HepG2 (cell line): ENCODE data around the gene MIA2. TPM values are rescaled to one million over a fixed set of nuclear protein-coding genes. Genes with fewer than 3 reads are reported as not detected.

Experiments
- FOSL2 ChIP-seq: sonication (generic); formaldehyde crosslinking; IDR thresholded peaks from 2 replicates; pipeline ENCODE4 v1.4.0; 2020; ENCODE audit warnings: missing genetic modification reagents
- FOXM1 ChIP-seq: sonication (generic); formaldehyde crosslinking; IDR thresholded peaks from 2 replicates; pipeline ENCODE4 v1.5.0; 2020; ENCODE audit warnings: missing genetic modification reagents
- MBNL3 ChIP-seq: fragments of 250-450 bp; sonication (Bioruptor Pico); conservative IDR thresholded peaks from 2 replicates; pipeline ENCODE4 v1.8.0; 2022; ENCODE audit warnings: mild to moderate bottlenecking, inconsistent platforms
- MIER3 ChIP-seq: IDR thresholded peaks from 2 replicates; pipeline ENCODE4 v1.6.1; 2016; ENCODE audit warnings: missing compliant biosample characterization, borderline replicate concordance
- MXD1 ChIP-seq: sonication (generic); formaldehyde crosslinking; IDR thresholded peaks from 2 replicates; pipeline ENCODE4 v1.4.0; 2020; ENCODE audit warnings: mild to moderate bottlenecking, missing genetic modification reagents
- MYC ChIP-seq: sonication (generic); formaldehyde crosslinking; IDR thresholded peaks from 2 replicates; pipeline ENCODE4 v1.9.0; 2021; ENCODE audit warnings: missing genetic modification reagents, borderline replicate concordance
- NR3C1 ChIP-seq: sonication (generic); formaldehyde crosslinking; IDR thresholded peaks from 2 replicates; pipeline ENCODE4 v1.4.0; 2020; ENCODE audit warnings: missing genetic modification reagents
- PITX1 ChIP-seq: sonication (generic); formaldehyde crosslinking; IDR thresholded peaks from 2 replicates; pipeline ENCODE4 v1.5.1; 2020; ENCODE audit warnings: mild to moderate bottlenecking, missing genetic modification reagents
- POLR2A ChIP-seq, 2 experiments: IDR thresholded peaks; 2 replicates each; pipeline ENCODE4 v1.6.1; 2011; ENCODE audit warnings: low read depth in 2 of 2, low read length in 2 of 2, mild to moderate bottlenecking in 1 of 2, moderate library complexity in 1 of 2; ENCODE audit not compliant: insufficient read depth in 1 of 2
- TEF ChIP-seq: sonication (generic); formaldehyde crosslinking; IDR thresholded peaks from 2 replicates; pipeline ENCODE4 v1.5.0; 2020; ENCODE audit warnings: missing genetic modification reagents
- ZNF232 ChIP-seq: sonication (generic); formaldehyde crosslinking; IDR thresholded peaks from 2 replicates; pipeline ENCODE4 v1.4.0; 2020; ENCODE audit warnings: missing genetic modification reagents, borderline replicate concordance
- ZNF292 ChIP-seq: sonication (generic); formaldehyde crosslinking; IDR thresholded peaks from 2 replicates; pipeline ENCODE4 v1.8.1; 2022; ENCODE audit warnings: mild to moderate bottlenecking, low read depth, missing genetic modification reagents, borderline replicate concordance
- ZNF580 ChIP-seq: IDR thresholded peaks from 2 replicates; pipeline ENCODE4 v1.6.1; 2016; ENCODE audit warnings: low read depth, borderline replicate concordance
- ZNF777 ChIP-seq: sonication (generic); formaldehyde crosslinking; IDR thresholded peaks from 2 replicates; pipeline ENCODE4 v1.4.0; 2020; ENCODE audit warnings: missing genetic modification reagents
- ZSCAN5A ChIP-seq: sonication (generic); formaldehyde crosslinking; IDR thresholded peaks from 2 replicates; pipeline ENCODE4 v1.8.0; 2022; ENCODE audit warnings: mild to moderate bottlenecking, missing genetic modification reagents, borderline replicate concordance
- ZUFSP ChIP-seq: sonication (generic); formaldehyde crosslinking; IDR thresholded peaks from 2 replicates; pipeline ENCODE4 v1.9.0; 2021; ENCODE audit warnings: missing genetic modification reagents, mild to moderate bottlenecking, borderline replicate concordance
- polyA plus RNA-seq, 8 experiments: library from polyadenylated mRNA; depleted of rRNA in 3 of 8; stranded (reverse) in 7 of 8; unstranded in 1 of 8; fragments of >200 nt; fragmentation: Illumina TruSeq in 4 of 8; extraction: Trizol in 4 of 8; gene quantifications; 2 replicates each; pipeline versions ENCODE4 v1.2.1 to v1.2.3, GENCODE V29; 2011 to 2016; ENCODE audit warnings: low read depth in 4 of 8, missing spikeins in 1 of 8, mixed read lengths in 1 of 8; ENCODE audit not compliant: insufficient read depth in 1 of 8
- total RNA-seq, 5 experiments: library from RNA; depleted of rRNA; stranded (reverse); fragments of >200 nt; fragmentation: Illumina TruSeq; extraction: Trizol; gene quantifications; 2 replicates each; pipeline ENCODE4 v1.2.3, GENCODE V29; 2016; ENCODE audit warnings: low read depth in 1 of 5
- TF ChIP-seq, protein P1 (sequence below): sonication (generic); formaldehyde crosslinking; IDR thresholded peaks from 2 replicates; pipeline ENCODE4 v1.4.0; 2020; ENCODE audit warnings: low read depth, missing genetic modification reagents
- TF ChIP-seq, protein P2 (sequence below): sonication (generic); formaldehyde crosslinking; IDR thresholded peaks from 2 replicates; pipeline ENCODE4 v1.5.0; 2020; ENCODE audit warnings: missing genetic modification reagents, mild to moderate bottlenecking, borderline replicate concordance

Gene MIA2
- total and polyA plus RNA-seq, 2 of the 13 experiments (the other 11 are each of a cell fraction or from before 2014, with no cell fraction given): 134 to 158 TPM

GRCh38 chr14:39212034-39212433 lies 21.7 kb upstream of the MIA2 start (continued):
- TF ChIP-seq ZNF580 (CRISPR knock-in tag) (no peak), POLR2A (IDR thresholded peaks at IDR 0.05; ENCODE audit: insufficient read depth in 1 of 2, low read depth in 2 of 2, low read length in 2 of 2) (no peak), FOSL2 (CRISPR knock-in tag) (peak; percentile 78), MIER3 (CRISPR knock-in tag) (no peak), FOXM1 (CRISPR knock-in tag) (no peak), NR3C1 (CRISPR knock-in tag) (no peak), ZNF292 (0 out of 2 replicates have a peak, but pooled peaks have one; percentile 26), ZUFSP (no peak), MYC (CRISPR knock-in tag) (no peak), MXD1 (CRISPR knock-in tag) (0 out of 2 replicates have a peak, but pooled peaks have one; percentile 28), ZSCAN5A (CRISPR knock-in tag) (no peak), TEF (CRISPR knock-in tag) (no peak), PITX1 (CRISPR knock-in tag) (no peak), ZNF777 (CRISPR knock-in tag) (no peak), ZNF232 (no peak), MBNL3 (CRISPR knock-in tag) (no peak)
- TF ChIP-seq, protein P1, sequence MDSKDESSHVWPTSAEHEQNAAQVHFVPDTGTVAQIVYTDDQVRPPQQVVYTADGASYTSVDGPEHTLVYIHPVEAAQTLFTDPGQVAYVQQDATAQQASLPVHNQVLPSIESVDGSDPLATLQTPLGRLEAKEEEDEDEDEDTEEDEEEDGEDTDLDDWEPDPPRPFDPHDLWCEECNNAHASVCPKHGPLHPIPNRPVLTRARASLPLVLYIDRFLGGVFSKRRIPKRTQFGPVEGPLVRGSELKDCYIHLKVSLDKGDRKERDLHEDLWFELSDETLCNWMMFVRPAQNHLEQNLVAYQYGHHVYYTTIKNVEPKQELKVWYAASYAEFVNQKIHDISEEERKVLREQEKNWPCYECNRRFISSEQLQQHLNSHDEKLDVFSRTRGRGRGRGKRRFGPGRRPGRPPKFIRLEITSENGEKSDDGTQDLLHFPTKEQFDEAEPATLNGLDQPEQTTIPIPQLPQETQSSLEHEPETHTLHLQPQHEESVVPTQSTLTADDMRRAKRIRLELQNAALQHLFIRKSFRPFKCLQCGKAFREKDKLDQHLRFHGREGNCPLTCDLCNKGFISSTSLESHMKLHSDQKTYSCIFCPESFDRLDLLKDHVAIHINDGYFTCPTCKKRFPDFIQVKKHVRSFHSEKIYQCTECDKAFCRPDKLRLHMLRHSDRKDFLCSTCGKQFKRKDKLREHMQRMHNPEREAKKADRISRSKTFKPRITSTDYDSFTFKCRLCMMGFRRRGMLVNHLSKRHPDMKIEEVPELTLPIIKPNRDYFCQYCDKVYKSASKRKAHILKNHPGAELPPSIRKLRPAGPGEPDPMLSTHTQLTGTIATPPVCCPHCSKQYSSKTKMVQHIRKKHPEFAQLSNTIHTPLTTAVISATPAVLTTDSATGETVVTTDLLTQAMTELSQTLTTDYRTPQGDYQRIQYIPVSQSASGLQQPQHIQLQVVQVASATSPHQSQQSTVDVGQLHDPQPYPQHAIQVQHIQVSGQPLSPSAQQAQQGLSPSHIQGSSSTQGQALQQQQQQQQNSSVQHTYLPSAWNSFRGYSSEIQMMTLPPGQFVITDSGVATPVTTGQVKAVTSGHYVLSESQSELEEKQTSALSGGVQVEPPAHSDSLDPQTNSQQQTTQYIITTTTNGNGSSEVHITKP (CRISPR knock-in tag): 0 out of 2 replicates have a peak, but pooled peaks have one; percentile 14
- TF ChIP-seq, protein P2, sequence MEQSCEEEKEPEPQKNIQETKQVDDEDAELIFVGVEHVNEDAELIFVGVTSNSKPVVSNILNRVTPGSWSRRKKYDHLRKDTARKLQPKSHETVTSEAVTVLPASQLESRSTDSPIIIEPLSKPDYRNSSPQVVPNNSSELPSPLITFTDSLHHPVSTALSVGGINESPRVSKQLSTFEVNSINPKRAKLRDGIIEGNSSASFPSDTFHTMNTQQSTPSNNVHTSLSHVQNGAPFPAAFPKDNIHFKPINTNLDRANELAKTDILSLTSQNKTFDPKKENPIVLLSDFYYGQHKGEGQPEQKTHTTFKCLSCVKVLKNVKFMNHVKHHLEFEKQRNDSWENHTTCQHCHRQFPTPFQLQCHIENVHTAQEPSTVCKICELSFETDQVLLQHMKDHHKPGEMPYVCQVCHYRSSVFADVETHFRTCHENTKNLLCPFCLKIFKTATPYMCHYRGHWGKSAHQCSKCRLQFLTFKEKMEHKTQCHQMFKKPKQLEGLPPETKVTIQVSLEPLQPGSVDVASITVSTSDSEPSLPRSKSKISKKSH (CRISPR knock-in tag): no peak
